Fibroblast of skin of right biceps (primary cell): Measurements from ENCODE around the gene FCRL1.

Source experiments
- DNase-seq: peaks from one replicate; pipeline ENCODE4 v3.0.0-alpha.2; 2013

Gene FCRL1

GRCh38 chr1:157799996-157800395, 19.9 kb downstream of the FCRL1 start:
- no peak for DNase-seq

- no peak for DNase-seq
Observed at GRCh38 chr1:157798211-157798610, 21.7 kb downstream of the FCRL1 start.

- DNase-seq = no peak
Observed at GRCh38 chr1:157785248-157785647, 34.7 kb downstream of the FCRL1 start.

GRCh38 chr1:157784801-157785200, 35.1 kb downstream of the FCRL1 start:
- no peak for DNase-seq

GRCh38 chr1:157782931-157783330, 37.0 kb downstream of the FCRL1 start:
- DNase-seq = no peak

- DNase-seq = no peak
Observed at GRCh38 chr1:157781048-157781447, 38.9 kb downstream of the FCRL1 start.

GRCh38 chr1:157776971-157777391, 42.9 kb downstream of the FCRL1 start, which contains the start of gene FCRL2:
Gene FCRL2, minus strand, starts transcription at chr1:157777132. Its CDS starts 59 bp downstream, at chr1:157777073.
- no peak for DNase-seq

GRCh38 chr1:157775101-157775870, 44.6 kb downstream of the FCRL1 start:
- DNase-seq = no peak

- no peak for DNase-seq
Observed at GRCh38 chr1:157774412-157774811, 45.5 kb downstream of the FCRL1 start.

- no peak for DNase-seq
Observed at GRCh38 chr1:157773493-157774350, 46.2 kb downstream of the FCRL1 start.

- DNase-seq = no peak
Observed at GRCh38 chr1:157771661-157772425, 48.1 kb downstream of the FCRL1 start.

- DNase-seq = no peak
Observed at GRCh38 chr1:157770442-157771043, 49.4 kb downstream of the FCRL1 start.

- DNase-seq = no peak
Observed at GRCh38 chr1:157766792-157767191, 53.1 kb downstream of the FCRL1 start.

GRCh38 chr1:157758018-157758417, 61.9 kb downstream of the FCRL1 start:
- DNase-seq = no peak

GRCh38 chr1:157753611-157754010, 66.3 kb downstream of the FCRL1 start:
- no peak for DNase-seq

- DNase-seq = no peak
Observed at GRCh38 chr1:157751283-157751682, 68.6 kb downstream of the FCRL1 start.

- DNase-seq = no peak
Observed at GRCh38 chr1:157748262-157748817, 71.6 kb downstream of the FCRL1 start.
